Esophagus (tissue), 2 donors: Measurements from ENCODE around the gene STARD13. TPM values are rescaled to one million over a fixed set of nuclear protein-coding genes. Genes with fewer than 3 reads are reported as not detected.

Experiments
- H3K27ac ChIP-seq, 2 donors: one replicate each; pipeline ENCODE4 v1.5.1; 2013; ENCODE audit warnings: low read depth in 2 of 2, mild to moderate bottlenecking in 2 of 2, inconsistent platforms in 1 of 2, low read length in 1 of 2, moderate library complexity in 1 of 2
- H3K27me3 ChIP-seq, 2 donors: one replicate each; pipeline ENCODE4 v1.6.1; 2013; ENCODE audit warnings: low read length in 2 of 2, control low read depth in 1 of 2, mild to moderate bottlenecking in 1 of 2; ENCODE audit not compliant: insufficient read depth in 2 of 2, control insufficient read depth in 1 of 2
- H3K36me3 ChIP-seq, 2 donors: one replicate each; pipeline ENCODE4 v1.6.1; 2013; ENCODE audit warnings: low read length in 1 of 2; ENCODE audit not compliant: control insufficient read depth in 2 of 2, insufficient read depth in 2 of 2
- H3K4me1 ChIP-seq, 2 donors: one replicate each; pipeline ENCODE4 v1.6.1; 2013; ENCODE audit warnings: low read length in 1 of 2; ENCODE audit not compliant: control insufficient read depth in 2 of 2, insufficient read depth in 2 of 2
- H3K4me3 ChIP-seq, 2 donors: one replicate each; pipeline ENCODE4 v1.5.1; 2013; ENCODE audit warnings: low read length in 2 of 2, mild to moderate bottlenecking in 2 of 2, low read depth in 1 of 2, moderate library complexity in 1 of 2
- H3K9me3 ChIP-seq, 2 donors: one replicate each; pipeline ENCODE4 v1.6.1; 2013; ENCODE audit warnings: mild to moderate bottlenecking in 2 of 2, low read depth in 1 of 2, low read length in 1 of 2, moderate library complexity in 1 of 2; ENCODE audit not compliant: control insufficient read depth in 2 of 2, insufficient read depth in 1 of 2
- WGBS, 2 donors: extraction: QIAGEN DNeasy Blood & Tissue Kit; methylation state at CpG; one replicate each; pipeline ENCODE4 v1.1.7; 2013; 5-methylcytosine and 5-hydroxymethylcytosine counted together
- polyA plus RNA-seq, 2 donors: library from polyadenylated mRNA; stranded (reverse); fragments of 200-250 nt; gene quantifications; one replicate each; pipeline ENCODE4 v1.2.3, GENCODE V29; 2013
- donor health status: healthy with polysubstance abuse.
- donor health status: Bipolar disorder and iron deficiency.

STARD13 gene
- polyA plus RNA-seq, 2 donors = 1.6 to 3.0 TPM

GRCh38 chr13:33290421-33290965 is 4.9 kb upstream of the STARD13 start:
- H3K27me3 ChIP-seq = no peaks in the 10 kb centered on the region
- H3K36me3 ChIP-seq = no peaks in the 10 kb centered on the region
- WGBS, 2 donors = 87 to 94% methylated on average over 3 of the region's 3 CpGs
- no peak overlapping the region for H3K4me3 ChIP-seq
- no peaks in the 10 kb centered on the region for H3K9me3 ChIP-seq
- no peaks in the 10 kb centered on the region for H3K4me1 ChIP-seq
- H3K27ac ChIP-seq = no peak overlapping the region

GRCh38 chr13:33289966-33290365 is 4.4 kb upstream of the STARD13 start:
- H3K9me3 ChIP-seq = no peaks in the 10 kb centered on the region
- H3K4me1 ChIP-seq = no peaks in the 10 kb centered on the region
- no peak overlapping the region for H3K27ac ChIP-seq
- no peaks in the 10 kb centered on the region for H3K36me3 ChIP-seq
- 72 to 79% methylated on average over 3 of the region's 3 CpGs for WGBS, 2 donors
- H3K4me3 ChIP-seq = no peak overlapping the region
- no peaks in the 10 kb centered on the region for H3K27me3 ChIP-seq

DNA sequence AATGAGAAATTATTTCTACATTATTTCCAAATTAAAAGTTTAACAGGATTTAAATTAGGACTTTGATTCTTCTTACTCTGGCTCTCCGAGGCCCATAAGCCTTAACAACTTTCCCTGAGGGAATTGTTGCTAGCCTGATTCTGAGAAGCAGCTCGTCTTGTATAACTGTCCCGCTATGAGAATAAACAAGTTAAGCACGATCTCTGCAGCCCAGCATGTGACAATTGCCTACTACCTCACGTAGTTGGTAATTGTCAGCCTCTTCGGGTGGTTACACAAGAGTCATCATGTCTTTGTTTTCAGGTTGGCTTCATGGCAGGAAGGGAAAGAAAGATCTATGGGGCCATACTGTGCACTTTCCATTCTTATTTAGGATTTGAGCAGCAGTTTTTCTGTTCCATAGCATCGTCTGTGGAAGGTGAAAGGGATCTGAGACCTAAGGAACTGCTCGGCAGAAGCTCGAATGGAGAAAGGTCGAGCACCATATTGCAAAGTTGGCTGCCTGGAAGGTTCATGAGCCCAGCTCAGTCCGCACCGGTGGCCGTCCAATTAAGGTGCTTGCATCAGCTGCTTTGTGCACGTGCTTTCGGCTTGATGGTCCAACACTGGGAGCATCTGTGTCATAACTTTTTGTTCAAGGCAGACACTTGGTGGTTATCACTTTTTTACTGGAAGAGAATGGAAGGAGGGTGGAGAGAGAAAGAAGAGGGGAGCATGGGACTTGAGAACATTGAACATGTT is 1.8 kb upstream of the STARD13 start:
- Histone ChIP-seq H3K27ac (peak overlapping the region in 1 of 2 donors; percentile 52), H3K4me3 (no peak overlapping the region), H3K4me1 (no peaks in the 10 kb centered on the region), H3K9me3 (no peaks in the 10 kb centered on the region), H3K36me3 (no peaks in the 10 kb centered on the region), H3K27me3 (no peaks in the 10 kb centered on the region)
- 82 to 87% methylated on average over 15 of the region's 15 CpGs for WGBS, 2 donors

- Histone ChIP-seq H3K27me3 (no peaks in the 10 kb centered on the region), H3K4me3 (peak overlapping the region in 1 of 2 donors; percentile 74), H3K4me1 (no peaks in the 10 kb centered on the region), H3K9me3 (no peaks in the 10 kb centered on the region), H3K36me3 (no peaks in the 10 kb centered on the region), H3K27ac (peak overlapping the region; percentile 84 to 93)
- WGBS, 2 donors = 15 to 17% methylated on average over 5 of the region's 5 CpGs
These were observed 573 bp upstream of the STARD13 start for GRCh38 chr13:33286128-33286527.

- H3K27ac ChIP-seq = peak overlapping the region; percentile 52 to 86
- 9 to 14% methylated on average over 6 of the region's 6 CpGs for WGBS, 2 donors
- peak overlapping the region; percentile 53 to 74 for H3K4me3 ChIP-seq
- H3K36me3 ChIP-seq = no peaks in the 10 kb centered on the region
- no peaks in the 10 kb centered on the region for H3K9me3 ChIP-seq
- H3K27me3 ChIP-seq = no peaks in the 10 kb centered on the region
- no peaks in the 10 kb centered on the region for H3K4me1 ChIP-seq
These were observed 639 bp downstream of the STARD13 start for GRCh38 chr13:33284916-33285315.

DNA sequence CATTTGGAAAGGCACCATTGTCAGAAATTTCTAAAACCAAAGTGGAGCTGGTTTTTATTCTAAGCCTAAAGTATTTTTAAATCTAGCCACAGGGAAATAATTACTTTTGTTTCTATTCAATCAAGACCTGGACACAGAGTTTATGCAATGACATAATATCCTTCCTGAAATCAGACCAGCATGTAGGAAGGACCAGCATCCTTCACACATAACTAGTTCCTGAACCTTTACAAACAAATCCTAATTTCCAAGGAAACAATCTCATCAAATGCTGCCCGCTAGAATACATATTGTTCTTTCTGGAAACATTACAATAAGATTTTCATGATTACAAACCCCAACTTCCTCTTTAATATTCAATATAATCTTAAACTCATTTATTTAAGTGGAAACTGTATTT is 1.5 kb downstream of the STARD13 start:
- 48 to 49% methylated on average over 1 of the region's 1 CpG for WGBS, 2 donors
- peak overlapping the region in 1 of 2 donors; percentile 74 for H3K4me3 ChIP-seq
- H3K36me3 ChIP-seq = no peaks in the 10 kb centered on the region
- no peaks in the 10 kb centered on the region for H3K4me1 ChIP-seq
- H3K27me3 ChIP-seq = no peaks in the 10 kb centered on the region
- H3K27ac ChIP-seq = no peak overlapping the region
- no peaks in the 10 kb centered on the region for H3K9me3 ChIP-seq

GRCh38 chr13:33283195-33283911 is 2.2 kb downstream of the STARD13 start:
- H3K4me1 ChIP-seq = no peaks in the 10 kb centered on the region
- H3K27me3 ChIP-seq = no peaks in the 10 kb centered on the region
- no peaks in the 10 kb centered on the region for H3K36me3 ChIP-seq
- peak overlapping the region in 1 of 2 donors; percentile 74 for H3K4me3 ChIP-seq
- H3K9me3 ChIP-seq = no peaks in the 10 kb centered on the region
- WGBS, 2 donors = 49 to 56% methylated on average over 1 of the region's 1 CpG
- H3K27ac ChIP-seq = no peak overlapping the region

DNA sequence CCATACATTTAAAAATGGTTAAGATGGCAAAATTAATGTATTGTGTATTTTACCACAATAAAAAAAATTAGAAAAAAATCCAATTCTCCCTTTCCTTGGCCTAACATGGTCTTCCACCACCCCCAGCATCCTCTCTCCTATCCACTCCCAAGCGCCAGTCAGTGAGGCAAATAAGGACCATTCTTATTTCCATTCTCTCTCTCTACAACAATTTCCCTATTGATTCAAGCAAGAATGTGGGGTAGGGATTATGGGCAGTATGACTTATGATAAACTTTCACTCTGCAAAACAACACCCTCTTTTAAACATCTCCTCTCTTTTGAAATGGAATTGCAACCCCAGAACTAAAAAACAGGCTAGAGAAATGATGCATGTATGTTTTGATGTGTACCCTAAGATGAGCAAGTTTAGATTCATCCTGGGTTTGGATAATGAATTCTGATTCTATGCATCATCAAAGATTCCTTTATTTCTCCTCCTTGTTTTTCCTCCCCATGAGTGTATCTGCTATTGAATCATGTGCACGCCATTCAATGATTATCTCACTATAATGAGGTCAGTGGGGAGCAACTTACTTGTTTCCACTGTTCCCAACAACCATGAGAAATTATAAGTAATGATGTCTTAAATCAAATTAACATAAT is 3.5 kb downstream of the STARD13 start:
- H3K9me3 ChIP-seq = no peaks in the 10 kb centered on the region
- H3K36me3 ChIP-seq = no peaks in the 10 kb centered on the region
- no peak overlapping the region for H3K27ac ChIP-seq
- 81 to 82% methylated on average over 2 of the region's 2 CpGs for WGBS, 2 donors
- H3K4me1 ChIP-seq = no peaks in the 10 kb centered on the region
- H3K27me3 ChIP-seq = no peaks in the 10 kb centered on the region
- H3K4me3 ChIP-seq = no peak overlapping the region

- H3K27ac ChIP-seq = no peak overlapping the region
- no peaks in the 10 kb centered on the region for H3K9me3 ChIP-seq
- no peaks in the 10 kb centered on the region for H3K27me3 ChIP-seq
- 87 to 89% methylated on average over 5 of the region's 5 CpGs for WGBS, 2 donors
- no peak overlapping the region for H3K4me3 ChIP-seq
- H3K4me1 ChIP-seq = no peaks in the 10 kb centered on the region
- H3K36me3 ChIP-seq = no peaks in the 10 kb centered on the region
These were observed 4.6 kb downstream of the STARD13 start for GRCh38 chr13:33280923-33281322.
